ENCODE results near the gene YIF1A.
A peak's percentile ranks its signal among the peaks of the same experiment; 100 is the strongest.
"Not testable (repeated sequence)": the region's sequence is repeated elsewhere in the genome, so short reads cannot be mapped to it uniquely, and the experiment has no call there.

The YIF1A gene

DNA sequence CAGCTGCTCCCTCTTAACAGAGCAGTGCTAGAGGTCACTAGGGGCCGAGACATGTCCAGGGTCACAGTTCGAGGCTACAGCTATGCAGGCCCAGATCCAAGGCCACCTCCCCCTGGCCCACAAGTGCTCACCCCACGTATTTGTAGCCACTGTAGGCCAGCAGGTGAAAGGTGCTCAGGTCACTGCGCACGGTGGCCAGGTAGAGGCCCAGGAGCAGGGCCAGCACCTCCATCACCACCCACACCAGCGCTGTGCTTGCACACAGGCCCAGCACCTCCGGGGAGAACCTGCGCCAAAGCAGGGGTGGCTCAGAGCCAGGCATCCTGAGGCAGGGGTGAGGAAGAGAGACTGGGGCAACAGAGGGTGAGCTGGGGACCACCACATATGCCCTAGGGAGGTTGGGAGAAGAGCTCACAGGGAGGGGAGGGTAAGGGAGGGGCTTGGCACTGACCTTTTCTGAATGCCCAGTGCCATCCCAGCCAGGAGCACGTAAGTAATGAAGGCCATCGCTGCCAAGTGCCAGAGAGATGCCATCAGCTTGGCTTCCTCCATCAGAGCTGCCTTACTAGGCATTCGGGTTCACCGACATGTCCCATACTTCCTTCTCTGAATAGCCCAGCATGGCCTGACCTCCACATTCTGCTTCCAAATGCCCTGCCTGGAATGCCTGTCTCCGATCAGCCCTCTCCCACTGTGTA lies 3.5 kb downstream of the YIF1A start:
- no peak for DNase-seq

GRCh38 chr11:66284526-66285078 lies 4.3 kb downstream of the YIF1A start:
- DNase-seq: no peak

DNA sequence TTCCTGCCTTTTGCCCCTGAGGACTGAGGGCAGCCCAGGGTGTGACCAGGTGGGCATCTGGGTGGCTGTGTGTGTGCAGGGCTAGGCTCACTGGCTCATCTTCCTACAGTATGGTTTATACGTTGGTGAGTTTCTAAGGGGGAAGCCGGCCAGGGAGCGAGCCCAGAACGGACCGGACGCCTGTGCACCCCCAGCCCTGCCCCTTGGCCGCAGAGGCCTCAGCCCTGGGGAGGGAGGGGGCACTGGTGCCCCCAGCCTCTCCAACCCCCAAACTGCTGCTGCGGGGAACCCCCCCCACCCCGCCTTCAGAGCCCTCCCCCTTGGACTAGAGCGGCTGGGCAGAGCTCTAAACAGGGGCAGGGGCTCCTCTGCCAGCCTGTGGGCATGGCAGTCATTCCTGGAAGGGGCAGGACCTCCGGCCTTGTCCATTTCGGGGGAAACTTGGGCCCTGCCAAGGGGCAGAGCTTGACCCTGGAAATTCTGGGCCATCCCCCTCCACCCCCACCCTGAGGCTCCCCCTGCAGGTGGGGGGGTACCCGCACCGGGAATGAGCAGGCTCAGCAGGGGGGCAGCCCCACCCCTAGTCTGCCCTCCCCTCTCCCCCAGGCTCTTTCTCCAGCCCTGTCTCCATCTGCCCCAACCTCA lies 5.4 kb downstream of the YIF1A start:
- DNase-seq: no peak

DNA sequence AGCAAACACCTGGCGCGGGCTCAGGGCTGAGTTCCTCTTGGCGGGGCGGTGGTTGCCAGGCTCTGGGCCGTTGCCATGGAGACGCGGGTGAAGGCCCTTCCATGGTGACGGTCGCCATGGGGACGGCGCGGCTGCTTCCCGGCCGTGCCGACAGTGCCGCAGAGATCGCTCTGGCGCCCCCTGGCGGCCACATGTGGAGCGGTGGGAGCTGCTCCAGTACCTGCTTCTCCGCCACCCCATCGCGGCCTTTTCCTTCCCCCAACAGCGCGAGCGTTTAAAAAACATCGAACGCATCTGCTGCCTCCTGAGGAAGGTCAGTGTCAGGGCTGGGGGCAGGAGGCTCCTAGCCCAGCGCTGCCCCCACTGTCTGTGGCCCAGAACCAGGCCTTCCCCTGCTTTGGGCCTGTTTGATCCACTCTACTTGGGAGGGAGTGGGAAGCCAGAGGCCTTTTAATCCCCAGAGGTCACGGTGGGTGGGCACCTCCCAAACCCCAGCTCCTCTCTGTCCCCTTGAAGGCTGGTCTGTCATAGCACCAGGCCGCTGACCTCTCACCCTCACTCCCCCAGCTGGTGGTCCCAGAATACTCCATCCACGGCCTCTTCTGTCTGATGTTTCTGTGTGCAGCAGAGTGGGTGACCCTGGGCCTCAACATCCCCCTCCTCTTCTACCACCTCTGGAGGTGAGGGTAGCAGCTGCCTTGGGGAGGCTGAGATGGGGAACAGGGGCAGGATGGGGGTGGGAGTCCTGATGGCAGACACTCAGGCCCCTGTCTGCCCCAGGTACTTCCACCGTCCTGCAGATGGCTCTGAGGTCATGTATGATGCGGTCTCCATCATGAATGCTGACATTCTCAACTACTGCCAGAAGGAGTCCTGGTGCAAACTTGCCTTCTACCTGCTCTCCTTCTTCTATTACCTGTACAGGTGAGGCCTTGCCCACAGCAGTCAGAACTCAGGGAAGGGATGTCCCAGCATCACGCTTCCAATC lies 6.2 kb downstream of the YIF1A start:
- peak; percentile 97 for DNase-seq

GRCh38 chr11:66281776-66282467 lies 7.0 kb downstream of the YIF1A start:
- no peak for DNase-seq

DNA sequence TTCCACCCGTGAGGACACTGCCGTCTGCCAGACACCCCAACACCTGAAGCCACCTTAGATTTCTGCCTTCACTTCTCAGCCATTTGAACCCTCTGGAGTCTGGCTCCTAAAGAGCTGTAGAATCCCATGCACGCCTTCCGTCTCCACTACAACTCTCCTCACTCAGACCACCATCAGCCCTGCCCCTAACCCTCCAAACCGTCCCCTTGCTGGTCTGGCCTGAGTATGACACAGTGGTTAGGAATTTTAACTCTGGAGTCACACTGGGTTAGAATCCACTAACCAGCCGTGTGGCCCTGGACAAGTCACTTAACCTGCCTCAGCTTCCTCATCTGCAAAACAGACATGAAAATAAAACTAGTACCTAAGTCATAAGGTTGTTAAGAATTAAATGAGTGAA lies 7.9 kb downstream of the YIF1A start:
- DNase-seq: no peak

- peak; percentile 43 for DNase-seq
Observed at GRCh38 chr11:66280428-66280827, 8.5 kb downstream of the YIF1A start.

- no peak for DNase-seq
Observed at GRCh38 chr11:66279092-66279734, 9.7 kb downstream of the YIF1A start.

GRCh38 chr11:66278363-66279091 lies 10.4 kb downstream of the YIF1A start:
- peak; percentile 10 for DNase-seq

GRCh38 chr11:66277471-66278362 lies 11.2 kb downstream of the YIF1A start, which contains the start of gene CNIH2:
TSS of gene CNIH2 (plus strand) at chr11:66278175. CDS start at chr11:66278457, 282 bp downstream.
- DNase-seq: peak; percentile 43

DNA sequence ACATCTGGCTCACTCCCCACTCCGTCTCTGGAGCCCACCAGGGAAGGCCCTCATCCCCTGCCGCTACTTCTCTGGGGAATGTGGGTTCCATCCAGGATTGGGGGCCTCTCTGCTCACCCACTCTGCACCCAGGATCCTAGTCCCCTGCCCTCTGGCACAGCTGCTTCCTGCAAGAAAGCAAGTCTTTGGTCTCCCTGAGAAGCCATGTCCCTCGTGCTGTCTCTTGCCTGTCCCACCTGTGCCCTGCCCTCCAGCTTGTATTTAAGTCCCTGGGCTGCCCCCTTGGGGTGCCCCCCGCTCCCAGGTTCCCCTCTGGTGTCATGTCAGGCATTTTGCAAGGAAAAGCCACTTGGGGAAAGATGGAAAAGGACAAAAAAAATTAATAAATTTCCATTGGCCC lies 11.9 kb downstream of the YIF1A start:
- DNase-seq: not testable (repeated sequence)

GRCh38 chr11:66276619-66277018 lies 12.3 kb downstream of the YIF1A start:
- DNase-seq: not testable (repeated sequence)

- DNase-seq: no peak
Observed at GRCh38 chr11:66275984-66276612, 12.8 kb downstream of the YIF1A start.

DNA sequence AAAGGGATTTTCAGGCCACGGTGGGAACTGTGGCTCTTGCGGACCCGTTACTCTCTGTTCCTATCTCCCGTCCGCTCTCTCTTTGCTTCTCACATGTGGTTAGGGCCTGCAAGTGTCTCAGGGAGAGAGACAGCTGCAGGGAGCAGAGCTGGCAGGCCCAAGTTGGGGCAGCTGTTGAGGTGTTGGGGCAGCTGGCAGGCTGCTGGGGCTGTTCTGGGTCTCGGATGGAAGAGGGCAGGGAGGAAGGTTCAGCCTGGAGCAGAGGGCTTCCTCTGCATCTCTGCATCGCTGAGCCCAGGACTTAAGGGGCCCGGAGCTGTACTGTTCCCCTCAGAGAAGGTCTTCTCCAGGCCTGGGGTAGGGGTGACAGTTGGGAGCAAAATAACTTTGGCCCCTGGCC lies 13.5 kb downstream of the YIF1A start:
- DNase-seq: no peak

- DNase-seq: no peak
Observed at GRCh38 chr11:66274219-66274618, 14.7 kb downstream of the YIF1A start.

DNA sequence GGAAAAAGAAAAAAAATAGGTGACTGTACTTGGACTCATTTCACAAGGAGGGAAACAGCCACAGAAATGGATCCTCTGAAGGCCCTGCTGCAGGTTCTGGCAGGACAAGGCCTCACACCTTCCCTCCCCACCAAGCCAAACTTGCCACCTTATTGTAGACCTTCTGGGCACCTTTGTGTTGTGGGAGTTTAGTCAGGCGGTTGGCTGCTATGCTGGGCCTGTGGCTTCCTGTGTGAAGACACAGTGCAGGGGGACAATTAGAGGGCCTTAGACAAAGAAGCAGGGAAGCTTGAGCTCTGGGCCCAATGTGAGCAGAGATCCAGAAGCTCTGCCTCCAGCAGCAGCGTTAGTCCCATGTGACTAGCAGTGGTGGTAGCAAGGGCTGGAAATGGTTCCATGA lies 16.3 kb downstream of the YIF1A start:
- no peak for DNase-seq

DNA sequence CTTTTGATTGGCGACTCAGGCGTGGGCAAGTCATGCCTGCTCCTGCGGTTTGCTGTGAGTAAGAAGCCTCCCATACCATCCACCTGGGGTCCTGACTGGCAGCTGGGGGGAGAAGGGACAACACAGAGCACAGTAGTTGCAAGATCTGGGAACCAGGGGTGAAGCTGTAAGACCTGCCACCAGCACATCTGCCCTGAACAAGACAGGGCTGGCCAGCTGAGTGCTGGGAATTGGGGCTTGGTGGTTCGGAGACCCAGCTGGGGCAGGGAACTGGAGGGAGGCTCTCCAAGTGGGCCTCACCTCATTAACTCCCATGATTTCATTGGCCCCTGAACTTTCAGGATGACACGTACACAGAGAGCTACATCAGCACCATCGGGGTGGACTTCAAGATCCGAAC lies 17.1 kb downstream of the YIF1A start:
- no peak for DNase-seq

DNA sequence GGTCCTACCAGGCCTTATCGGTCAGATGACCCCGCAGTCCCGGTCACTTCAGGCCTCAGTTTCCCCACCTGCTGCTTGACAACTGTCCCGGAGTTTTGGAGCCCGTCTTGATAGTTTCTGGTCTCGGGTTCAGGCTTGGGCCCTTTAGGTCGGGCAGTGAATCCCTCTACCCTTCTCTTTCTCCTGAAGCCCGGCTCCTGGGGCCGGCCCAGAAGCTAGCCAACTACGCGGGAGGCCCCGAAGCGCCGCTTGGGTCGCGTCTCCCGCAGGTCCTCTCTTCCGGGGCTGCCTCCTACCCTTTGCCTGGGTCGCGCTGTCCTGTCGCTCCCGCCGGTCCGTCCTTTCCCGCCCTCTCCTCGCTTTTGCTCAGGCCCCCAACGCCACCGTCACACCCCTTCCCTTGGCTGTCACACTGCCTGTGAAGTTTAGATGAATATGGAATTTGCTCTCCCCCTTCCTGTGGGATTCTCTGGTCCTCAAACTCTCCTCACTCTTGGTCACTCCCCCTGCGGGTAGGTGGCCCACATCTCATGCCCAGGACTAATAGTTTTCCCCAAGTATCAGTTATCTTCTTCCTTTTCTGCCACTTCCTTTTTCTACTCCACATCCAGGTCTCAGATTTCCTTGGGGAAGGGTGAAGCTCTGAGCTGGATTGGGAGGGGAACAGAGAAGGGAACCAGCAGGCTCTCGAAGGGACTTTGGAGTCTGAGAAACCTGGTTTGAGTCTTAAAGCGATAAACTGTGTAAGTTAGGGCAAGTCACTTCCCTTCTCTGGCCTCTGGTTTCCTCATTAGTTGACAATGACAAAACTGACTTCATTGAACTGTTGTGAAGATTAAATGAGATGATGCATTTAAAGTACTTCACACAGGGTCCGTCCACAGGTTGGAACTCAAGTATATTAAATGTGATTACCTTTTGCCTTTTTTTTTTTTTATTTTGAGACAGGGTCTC lies 19.7 kb downstream of the YIF1A start:
- peak; percentile 47 for DNase-seq
